NCI-H146 treated with DMSO at 0.1 percent for 48 hours (cell line): ENCODE measurements around the gene GET4.
"Not testable (repeated sequence)": the region's sequence is repeated elsewhere in the genome, so short reads cannot be mapped to it uniquely, and the experiment has no call there.

ENCODE experiments used
- DNase-seq: peaks from one replicate; lab custom pipeline; 2025; ENCODE audit not compliant: unreplicated experiment; lab: John Stamatoyannopoulos, UW

GET4 gene

GRCh38 chr7:868189-868486 lies 8.2 kb upstream of the GET4 start:
- DNase-seq = no peak

GRCh38 chr7:869348-869747 lies 7.0 kb upstream of the GET4 start:
- DNase-seq = no peak

GRCh38 chr7:871900-872537 lies 4.3 kb upstream of the GET4 start:
- DNase-seq = no peak

GRCh38 chr7:872685-873084 lies 3.7 kb upstream of the GET4 start:
- not testable (repeated sequence) for DNase-seq

GRCh38 chr7:873367-874002 lies 2.9 kb upstream of the GET4 start:
- DNase-seq = peak; percentile 43

- DNase-seq = no peak
Observed at GRCh38 chr7:874031-874749, 2.2 kb upstream of the GET4 start.

GRCh38 chr7:875051-875450 lies 1.3 kb upstream of the GET4 start:
- peak; percentile 62 for DNase-seq

GRCh38 chr7:875476-876076 lies 778 bp upstream of the GET4 start:
- no peak for DNase-seq

- DNase-seq = no peak
Observed at GRCh38 chr7:876972-877311, 588 bp downstream of the GET4 start.

- DNase-seq = no peak
Observed at GRCh38 chr7:877312-878232, 1.2 kb downstream of the GET4 start.

- no peak for DNase-seq
Observed at GRCh38 chr7:879093-879492, 2.7 kb downstream of the GET4 start.

GRCh38 chr7:879706-880105 lies 3.4 kb downstream of the GET4 start:
- no peak for DNase-seq

GRCh38 chr7:880450-880849 lies 4.1 kb downstream of the GET4 start:
- DNase-seq = no peak

- DNase-seq = no peak
Observed at GRCh38 chr7:881441-882234, 5.3 kb downstream of the GET4 start.

- DNase-seq = no peak
Observed at GRCh38 chr7:882336-883035, 6.1 kb downstream of the GET4 start.

GRCh38 chr7:883055-884021 lies 7.0 kb downstream of the GET4 start:
- DNase-seq = no peak

GRCh38 chr7:884191-885003 lies 8.0 kb downstream of the GET4 start:
- no peak for DNase-seq
